Measurements from ENCODE around the gene BTLA. TPM values are rescaled to one million over a fixed set of nuclear protein-coding genes. Genes with fewer than 3 reads are reported as not detected.
"Not testable (repeated sequence)": the region's sequence is repeated elsewhere in the genome, so short reads cannot be mapped to it uniquely, and the experiment has no call there.

The BTLA gene
- total RNA-seq, 2 experiments from 2014 or later, result 7.3 to 7.7 TPM

- peak overlapping the region; percentile 8; the same call in 1 of the 2 replicates for H2AFZ ChIP-seq (ENCODE audit: low read length)
- BruUV-seq (replicated peaks), result no TSS peak
- TF ChIP-seq CTCF (conservative IDR thresholded peaks at IDR 0.05; ENCODE audit: low read length) (no peak), EZH2phosphoT487 (IDR thresholded peaks at IDR 0.05; ENCODE audit: borderline replicate concordance, low read depth, low read length) (no peak)
- intact Hi-C loops (cut with micrococcal nuclease; ENCODE audit: unreplicated experiment), result loop anchor here (5.0 kb wide), 1 partner anchor 384 kb away; no protein-coding TSS in a partner anchor
- H4K20me1 ChIP-seq (ENCODE audit: insufficient read depth, low read length), result no peaks in the 10 kb centered on the region
- no peak for DNase-seq (ENCODE audit: low spot score)
- no peak overlapping the region for H3K27ac ChIP-seq (ENCODE audit: low read depth, low read length, poor library complexity, severe bottlenecking)
- H3K9me3 ChIP-seq (ENCODE audit: low read length), result peaks cover 8% of the 10 kb centered on the region
- ChIA-PET CTCF (ENCODE audit: unreplicated experiment) (no interaction called here), POLR2A (interaction anchor here (0.7 to 1.9 kb wide), 9 partner anchors 9 to 382 kb away, joined by 3 to 7 read pairs (median 3); partner anchors contain the start of gene GCSAM)
- peaks cover 9% of the 10 kb centered on the region for H3K36me3 ChIP-seq (ENCODE audit: insufficient read depth, low read length)
- H3K4me2 ChIP-seq (ENCODE audit: low read length), result peak overlapping the region; percentile 66
- H3K4me3 ChIP-seq (ENCODE audit: low read depth, low read length, poor library complexity, severe bottlenecking), result peak overlapping the region; percentile 72
- no peaks in the 10 kb centered on the region for H3K9me2 ChIP-seq (ENCODE audit: insufficient read depth, low read length)
- H3K79me2 ChIP-seq (ENCODE audit: insufficient read depth, low read depth, low read length), result peaks cover 45% of the 10 kb centered on the region
- peaks cover 51% of the 10 kb centered on the region for H3K4me1 ChIP-seq (ENCODE audit: insufficient read depth, low read length, poor library complexity, severe bottlenecking)
Measured at GRCh38 chr3:112496366-112497067, 2.8 kb downstream of the BTLA start.

GRCh38 chr3:112494448-112494767 lies 4.9 kb downstream of the BTLA start:
- H3K79me2 ChIP-seq (ENCODE audit: insufficient read depth, low read depth, low read length), result peaks cover 48% of the 10 kb centered on the region
- CTCF ChIA-PET (ENCODE audit: unreplicated experiment); H3K9me3 ChIP-seq (ENCODE audit: low read length); H3K27ac ChIP-seq (ENCODE audit: low read depth, low read length, poor library complexity, severe bottlenecking); H4K20me1 ChIP-seq (ENCODE audit: insufficient read depth, low read length); H3K9me2 ChIP-seq (ENCODE audit: insufficient read depth, low read length); intact Hi-C loops (cut with micrococcal nuclease; ENCODE audit: unreplicated experiment); H3K36me3 ChIP-seq (ENCODE audit: insufficient read depth, low read length); BruUV-seq (replicated peaks); H3K4me3 ChIP-seq (ENCODE audit: low read depth, low read length, poor library complexity, severe bottlenecking); DNase-seq (ENCODE audit: low spot score); H2AFZ ChIP-seq (ENCODE audit: low read length); H3K4me2 ChIP-seq (ENCODE audit: low read length): not testable (repeated sequence)
- POLR2A ChIA-PET, result interaction anchor here (0.5 to 1.0 kb wide), 2 partner anchors 15 to 380 kb away, joined by 3 to 5 read pairs; no protein-coding TSS in a partner anchor
- H3K4me1 ChIP-seq (ENCODE audit: insufficient read depth, low read length, poor library complexity, severe bottlenecking), result peaks cover 39% of the 10 kb centered on the region

- Histone ChIP-seq H3K79me2 (ENCODE audit: insufficient read depth, low read depth, low read length) (peaks cover 30% of the 10 kb centered on the region), H3K4me1 (ENCODE audit: insufficient read depth, low read length, poor library complexity, severe bottlenecking) (peaks cover 17% of the 10 kb centered on the region), H3K4me3 (ENCODE audit: low read depth, low read length, poor library complexity, severe bottlenecking) (no peak overlapping the region), H2AFZ (ENCODE audit: low read length) (no peak overlapping the region), H3K9me3 (ENCODE audit: low read length) (peaks cover 8% of the 10 kb centered on the region), H3K27ac (ENCODE audit: low read depth, low read length, poor library complexity, severe bottlenecking) (no peak overlapping the region), H3K4me2 (ENCODE audit: low read length) (no peak overlapping the region), H4K20me1 (ENCODE audit: insufficient read depth, low read length) (no peaks in the 10 kb centered on the region), H3K9me2 (ENCODE audit: insufficient read depth, low read length) (no peaks in the 10 kb centered on the region), H3K36me3 (ENCODE audit: insufficient read depth, low read length) (peaks cover 9% of the 10 kb centered on the region)
- intact Hi-C loops (cut with micrococcal nuclease; ENCODE audit: unreplicated experiment), result no loop called here
- no peak for DNase-seq (ENCODE audit: low spot score)
- POLR2A ChIA-PET, result interaction anchor here (1.0 to 3.0 kb wide), 4 partner anchors 9 to 26 kb away, joined by 3 to 17 read pairs (median 6); no protein-coding TSS in a partner anchor
- CTCF ChIA-PET (ENCODE audit: unreplicated experiment), result no interaction called here
- TF ChIP-seq EZH2phosphoT487 (IDR thresholded peaks at IDR 0.05; ENCODE audit: borderline replicate concordance, low read depth, low read length) (no peak), CTCF (conservative IDR thresholded peaks at IDR 0.05; ENCODE audit: low read length) (no peak)
- no TSS peak for BruUV-seq (replicated peaks)
Measured at GRCh38 chr3:112492124-112492523, 7.1 kb downstream of the BTLA start.
